HG02885 (cell line): ENCODE data around the gene NRXN2.

ENCODE experiments used
- ATAC-seq: cut with Tn5 transposase; IDR thresholded peaks from one replicate; pipeline ENCODE4 v1.9.1; 2021; ENCODE audit warnings: mild to moderate bottlenecking; ENCODE audit not compliant: unreplicated experiment, poor library complexity

Gene NRXN2

GRCh38 chr11:64759722-64760719, 37.0 kb upstream of the NRXN2 start, which contains the start of gene PYGM:
Gene PYGM, minus strand, starts transcription at chr11:64759974. Its CDS starts 76 bp downstream, at chr11:64759898.
- no peak for ATAC-seq

- ATAC-seq = no peak
These were observed 36.2 kb upstream of the NRXN2 start for GRCh38 chr11:64759131-64759721.

- ATAC-seq = no peak
These were observed 35.5 kb upstream of the NRXN2 start for GRCh38 chr11:64758330-64759079.

GRCh38 chr11:64757549-64758329, 34.7 kb upstream of the NRXN2 start:
- no peak for ATAC-seq

GRCh38 chr11:64755681-64756361, 32.8 kb upstream of the NRXN2 start:
- no peak for ATAC-seq

- ATAC-seq = no peak
These were observed 32.1 kb upstream of the NRXN2 start for GRCh38 chr11:64754919-64755662.

- no peak for ATAC-seq
These were observed 31.3 kb upstream of the NRXN2 start for GRCh38 chr11:64754124-64754918.

- ATAC-seq = no peak
These were observed 30.6 kb upstream of the NRXN2 start for GRCh38 chr11:64753380-64754123.

GRCh38 chr11:64753019-64753379, 30.0 kb upstream of the NRXN2 start:
- ATAC-seq = no peak

GRCh38 chr11:64752175-64752970, 29.4 kb upstream of the NRXN2 start:
- ATAC-seq = no peak

- ATAC-seq = no peak
These were observed 28.6 kb upstream of the NRXN2 start for GRCh38 chr11:64751580-64751979.

- ATAC-seq = no peak
These were observed 28.1 kb upstream of the NRXN2 start for GRCh38 chr11:64751136-64751535.

GRCh38 chr11:64750361-64751054, 27.5 kb upstream of the NRXN2 start:
- no peak for ATAC-seq

GRCh38 chr11:64747961-64748665, 25.1 kb upstream of the NRXN2 start:
- no peak for ATAC-seq

- ATAC-seq = no peak
These were observed 23.5 kb upstream of the NRXN2 start for GRCh38 chr11:64746486-64746885.
